Stimulated activated naive CD8-positive, alpha-beta T cell treated with anti-CD3 and anti-CD28 coated beads, Interleukin-15, Interleukin-2, amounts not matched to agents 100 ng/mL and 50 ng/mL, for 24 hours (primary cell): ENCODE measurements around the gene PEAK3.

ENCODE experiments used
- H3K27ac Mint-ChIP-seq: one replicate; pipeline ENCODE4 v1.8.0; 2021; ENCODE audit warnings: mild to moderate bottlenecking, mixed read lengths
- H3K27me3 Mint-ChIP-seq: one replicate; pipeline ENCODE4 v1.8.0; 2021; ENCODE audit warnings: mixed read lengths
- H3K36me3 Mint-ChIP-seq: one replicate; pipeline ENCODE4 v1.8.0; 2021; ENCODE audit warnings: low read depth, mixed read lengths
- H3K4me1 Mint-ChIP-seq: one replicate; pipeline ENCODE4 v1.8.0; 2021; ENCODE audit warnings: low read depth, mixed read lengths
- H3K4me3 Mint-ChIP-seq: one replicate; pipeline ENCODE4 v1.8.0; 2021; ENCODE audit warnings: mild to moderate bottlenecking, mixed read lengths
- H3K9me3 Mint-ChIP-seq: one replicate; pipeline ENCODE4 v1.8.0; 2021; ENCODE audit warnings: mixed read lengths

Gene PEAK3

DNA sequence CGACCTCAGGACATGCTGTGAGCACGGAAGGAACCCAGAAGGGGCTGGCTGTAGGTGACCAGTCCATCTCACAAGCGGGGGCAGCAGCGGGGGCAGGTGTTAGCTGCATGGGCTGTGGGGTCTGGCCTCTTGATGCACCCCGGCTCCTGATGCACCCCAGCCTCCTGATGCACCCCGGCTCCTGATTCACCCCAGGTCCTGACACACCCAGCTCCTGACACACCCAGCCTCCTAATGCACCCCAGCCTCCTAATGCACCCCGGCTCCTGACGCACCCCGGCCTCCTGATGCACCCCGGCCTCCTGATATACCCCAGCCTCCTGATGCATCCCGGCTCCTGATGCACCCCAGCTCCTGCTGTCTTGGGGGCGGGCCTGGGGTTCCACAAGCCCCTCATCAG, 39.0 kb upstream of the PEAK3 start:
- Mint-ChIP-seq H3K27me3 (no peaks in the 10 kb centered on the region), H3K36me3 (peaks cover 7% of the 10 kb centered on the region), H3K27ac (no peak overlapping the region), H3K9me3 (no peaks in the 10 kb centered on the region), H3K4me1 (peaks cover 20% of the 10 kb centered on the region), H3K4me3 (no peak overlapping the region)

DNA sequence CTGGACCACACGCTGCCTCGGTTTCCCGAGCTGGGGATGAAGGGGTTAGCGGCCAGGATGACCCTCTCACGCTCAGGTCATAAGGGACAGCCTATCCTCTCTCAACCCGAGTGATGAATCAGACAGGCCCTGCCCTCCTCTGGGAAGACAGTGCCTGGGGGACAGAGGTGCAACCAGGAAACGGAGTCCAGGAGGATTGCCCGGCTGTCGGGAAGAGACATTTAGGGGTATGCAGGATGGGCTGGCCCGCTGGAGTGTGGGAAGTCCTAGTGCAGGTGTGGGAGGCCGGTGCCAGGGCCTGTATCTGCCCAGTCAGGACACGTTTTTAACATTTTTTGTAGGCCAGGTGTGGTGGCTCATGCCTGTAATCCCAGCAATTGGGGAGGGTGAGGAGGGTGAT, 38.1 kb upstream of the PEAK3 start:
- Mint-ChIP-seq H3K4me1 (peaks cover 11% of the 10 kb centered on the region), H3K27ac (no peak overlapping the region), H3K27me3 (peaks cover 5% of the 10 kb centered on the region), H3K4me3 (no peak overlapping the region), H3K36me3 (peaks cover 12% of the 10 kb centered on the region), H3K9me3 (peaks cover 3% of the 10 kb centered on the region)

DNA sequence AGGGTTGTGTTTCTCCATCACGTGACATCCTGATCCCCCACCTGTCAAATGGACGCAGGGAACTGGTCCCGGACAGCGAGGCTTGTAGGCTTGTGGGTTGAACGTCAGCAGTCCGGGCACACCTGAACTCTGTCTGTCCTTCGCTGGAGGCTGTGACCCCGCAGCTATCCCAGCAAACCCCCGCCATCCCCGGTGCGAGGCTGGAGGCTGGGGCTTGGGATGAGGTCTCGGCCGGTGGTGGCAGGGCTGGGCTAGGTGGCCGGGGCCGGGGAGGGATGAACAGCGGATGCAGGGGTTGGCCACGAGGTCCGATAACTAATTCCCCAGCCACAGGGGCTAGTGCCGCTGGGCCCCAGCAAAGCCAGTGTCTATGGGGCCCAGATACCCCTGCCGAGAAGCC, 37.6 kb upstream of the PEAK3 start:
- Mint-ChIP-seq H3K9me3 (peaks cover 8% of the 10 kb centered on the region), H3K27ac (no peak overlapping the region), H3K27me3 (peaks cover 10% of the 10 kb centered on the region), H3K4me1 (peaks cover 8% of the 10 kb centered on the region), H3K36me3 (peaks cover 11% of the 10 kb centered on the region), H3K4me3 (no peak overlapping the region)

DNA sequence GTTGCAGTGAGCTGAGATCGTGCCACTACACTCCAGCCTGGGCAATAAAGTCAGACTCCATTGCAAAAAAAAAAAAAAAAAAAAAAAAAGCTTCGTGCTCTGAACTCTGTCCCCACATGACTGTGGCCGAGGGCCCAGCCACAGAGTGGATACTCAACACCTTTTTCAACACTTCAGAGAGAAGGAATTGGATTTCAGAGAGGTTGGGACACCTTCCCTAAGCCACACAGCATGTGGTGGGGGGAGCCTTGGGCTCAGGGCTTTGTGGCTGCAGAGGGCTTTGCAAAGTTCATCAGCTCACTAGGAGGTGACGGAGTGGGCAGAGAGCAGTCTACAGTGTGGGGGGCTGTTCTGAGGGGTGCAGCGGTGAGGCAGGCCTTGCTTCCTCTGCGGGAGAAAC, 36.9 kb upstream of the PEAK3 start:
- Mint-ChIP-seq H3K27ac (no peak overlapping the region), H3K4me3 (no peak overlapping the region), H3K27me3 (peaks cover 15% of the 10 kb centered on the region), H3K9me3 (peaks cover 10% of the 10 kb centered on the region), H3K4me1 (peaks cover 3% of the 10 kb centered on the region), H3K36me3 (peaks cover 10% of the 10 kb centered on the region)

DNA sequence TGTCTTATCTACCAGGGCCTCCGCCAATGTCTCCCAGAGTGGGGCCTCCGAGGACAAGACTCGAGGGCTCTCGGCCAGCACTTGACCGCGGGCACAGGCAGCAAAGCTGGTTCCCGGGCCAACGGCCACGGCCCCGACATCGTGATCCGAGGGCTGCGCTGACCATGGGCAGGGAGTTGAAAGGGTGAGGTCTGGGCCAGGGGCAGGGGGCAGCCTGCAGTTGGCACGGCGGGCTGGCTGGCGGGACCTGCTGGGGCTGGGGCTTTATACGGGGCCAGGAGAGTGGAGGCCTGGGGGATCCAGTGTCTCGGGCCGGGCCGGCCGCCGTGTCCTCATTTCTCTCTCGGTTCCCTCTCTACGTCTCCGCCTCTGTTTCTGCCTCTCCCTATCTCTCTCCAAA, 35.8 kb upstream of the PEAK3 start:
- H3K9me3 Mint-ChIP-seq = peaks cover 10% of the 10 kb centered on the region
- peaks cover 23% of the 10 kb centered on the region for H3K27me3 Mint-ChIP-seq
- H3K4me3 Mint-ChIP-seq = no peak overlapping the region
- peaks cover 10% of the 10 kb centered on the region for H3K36me3 Mint-ChIP-seq
- no peak overlapping the region for H3K27ac Mint-ChIP-seq
- peaks cover 3% of the 10 kb centered on the region for H3K4me1 Mint-ChIP-seq

DNA sequence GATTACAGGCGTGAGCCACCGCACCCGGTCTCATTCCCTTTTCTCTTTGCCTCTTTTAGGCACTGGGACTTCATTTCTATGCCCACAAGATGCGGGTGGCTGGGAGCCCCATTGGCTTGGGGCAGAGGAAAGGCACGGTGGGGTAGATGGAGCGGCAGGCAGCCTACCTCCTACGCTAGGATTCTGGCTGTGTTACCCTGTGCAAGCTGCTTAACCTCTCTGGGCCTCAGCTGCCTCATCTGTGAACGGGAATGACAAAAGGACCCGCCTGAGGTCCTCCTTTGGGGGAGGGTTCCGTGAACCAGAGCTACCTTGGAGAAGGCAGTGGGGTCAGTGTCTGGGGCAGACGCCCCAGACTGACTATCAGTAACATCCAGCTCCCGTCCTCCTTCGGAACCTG, 35.3 kb upstream of the PEAK3 start:
- no peak overlapping the region for H3K4me3 Mint-ChIP-seq
- no peak overlapping the region for H3K27ac Mint-ChIP-seq
- peaks cover 10% of the 10 kb centered on the region for H3K36me3 Mint-ChIP-seq
- peaks cover 10% of the 10 kb centered on the region for H3K9me3 Mint-ChIP-seq
- H3K4me1 Mint-ChIP-seq = peaks cover 3% of the 10 kb centered on the region
- H3K27me3 Mint-ChIP-seq = peaks cover 23% of the 10 kb centered on the region

DNA sequence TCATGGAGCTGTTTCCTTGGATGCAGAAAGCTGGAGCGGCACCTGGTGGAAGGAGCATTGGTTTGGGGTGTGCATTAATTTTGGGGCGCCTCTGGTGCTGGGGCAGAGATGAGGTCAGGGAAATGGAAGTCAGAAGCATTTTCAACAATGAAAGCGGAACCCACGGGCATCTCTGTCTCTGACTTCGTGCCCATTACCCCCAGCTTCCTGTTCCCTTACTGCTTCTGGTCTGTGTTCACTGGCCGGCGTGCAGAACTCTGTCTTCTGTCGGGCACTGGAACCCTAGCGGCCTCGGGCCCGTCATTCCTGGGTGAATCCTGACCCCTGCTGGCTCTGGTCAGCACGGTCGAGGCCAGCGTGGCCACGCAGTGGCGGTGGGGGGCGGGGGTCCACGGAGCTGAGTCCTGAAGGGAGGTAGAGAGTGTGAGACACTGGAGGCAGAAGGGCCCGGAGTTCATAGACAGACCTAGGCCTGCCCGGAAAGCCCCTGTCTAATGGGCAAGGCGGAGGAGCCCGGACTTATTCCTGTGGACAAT, 33.9 kb upstream of the PEAK3 start:
- H3K27me3 Mint-ChIP-seq = peaks cover 23% of the 10 kb centered on the region
- H3K4me1 Mint-ChIP-seq = peaks cover 3% of the 10 kb centered on the region
- no peak overlapping the region for H3K27ac Mint-ChIP-seq
- H3K9me3 Mint-ChIP-seq = peaks cover 10% of the 10 kb centered on the region
- no peak overlapping the region for H3K4me3 Mint-ChIP-seq
- peaks cover 10% of the 10 kb centered on the region for H3K36me3 Mint-ChIP-seq

DNA sequence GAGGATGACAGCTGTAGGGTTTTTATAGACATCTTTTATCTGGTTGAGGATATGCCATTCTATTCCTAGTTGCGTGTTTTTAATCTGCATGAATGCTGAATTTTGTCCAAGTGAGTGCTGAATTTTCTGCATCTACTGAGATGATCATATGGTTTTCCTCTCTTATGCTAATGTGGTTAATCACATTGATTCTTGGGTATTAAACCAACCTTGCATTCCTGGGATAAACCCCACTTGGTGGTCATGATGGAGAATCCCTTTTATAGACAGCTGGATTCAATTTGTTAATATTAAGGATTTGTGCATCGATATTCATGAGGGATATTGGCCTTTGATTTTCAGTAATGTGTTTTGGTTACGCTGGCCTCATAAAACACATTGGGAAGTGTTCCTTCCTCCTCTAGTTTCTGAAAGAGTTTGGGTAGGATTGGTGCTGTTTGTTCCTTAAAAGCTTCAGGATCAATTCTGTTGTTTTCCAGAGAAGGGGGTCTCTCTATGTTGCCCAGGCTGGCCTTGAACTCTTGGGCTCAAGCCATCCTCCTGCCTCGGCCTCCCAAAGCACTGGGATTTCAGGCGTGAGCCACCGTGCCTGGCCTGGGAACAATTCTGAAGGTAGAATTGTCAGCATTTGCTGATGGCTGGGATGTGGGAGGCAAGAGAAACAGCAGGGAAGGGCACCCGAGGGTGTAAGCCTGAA, 33.3 kb upstream of the PEAK3 start:
- Mint-ChIP-seq H3K4me3 (no peak overlapping the region), H3K27ac (no peak overlapping the region), H3K4me1 (peaks cover 3% of the 10 kb centered on the region), H3K36me3 (peaks cover 10% of the 10 kb centered on the region), H3K27me3 (peaks cover 23% of the 10 kb centered on the region), H3K9me3 (peaks cover 10% of the 10 kb centered on the region)

DNA sequence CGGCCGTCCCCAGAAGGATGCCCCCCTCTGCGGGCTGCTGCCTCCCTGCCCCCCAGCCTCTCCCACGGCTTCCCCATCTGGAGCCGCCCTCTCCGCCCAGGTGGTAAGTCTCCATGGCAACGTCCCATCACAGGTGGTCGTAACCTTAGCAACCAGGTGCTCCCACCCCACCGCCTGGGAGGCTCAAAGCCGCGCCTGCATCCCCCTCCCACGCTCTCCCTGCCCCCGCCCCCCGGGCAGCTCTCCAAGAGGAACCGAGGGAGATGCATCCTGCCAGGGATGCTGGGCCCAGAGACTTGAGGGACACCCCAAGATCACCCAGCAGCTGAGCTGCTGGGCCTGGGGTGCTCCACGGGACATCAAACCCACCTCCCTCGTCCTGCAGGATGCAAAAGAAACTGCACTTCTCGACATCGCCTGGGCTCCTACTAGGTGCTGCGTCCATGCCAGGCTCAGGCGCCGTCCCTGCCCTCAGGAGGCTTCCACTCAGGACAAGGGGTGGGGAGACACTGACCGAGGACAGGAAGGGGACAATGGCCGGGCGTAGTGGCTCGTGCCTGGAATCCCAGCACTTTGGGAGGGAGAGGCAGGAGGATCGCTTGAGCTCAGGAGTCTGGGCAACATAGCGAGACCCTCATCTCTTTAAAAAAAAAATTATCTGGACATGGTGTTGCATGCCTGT, 31.0 kb upstream of the PEAK3 start:
- Mint-ChIP-seq H3K4me1 (peaks cover 3% of the 10 kb centered on the region), H3K27ac (no peak overlapping the region), H3K27me3 (peaks cover 35% of the 10 kb centered on the region), H3K36me3 (peaks cover 10% of the 10 kb centered on the region), H3K4me3 (no peak overlapping the region), H3K9me3 (peaks cover 10% of the 10 kb centered on the region)

DNA sequence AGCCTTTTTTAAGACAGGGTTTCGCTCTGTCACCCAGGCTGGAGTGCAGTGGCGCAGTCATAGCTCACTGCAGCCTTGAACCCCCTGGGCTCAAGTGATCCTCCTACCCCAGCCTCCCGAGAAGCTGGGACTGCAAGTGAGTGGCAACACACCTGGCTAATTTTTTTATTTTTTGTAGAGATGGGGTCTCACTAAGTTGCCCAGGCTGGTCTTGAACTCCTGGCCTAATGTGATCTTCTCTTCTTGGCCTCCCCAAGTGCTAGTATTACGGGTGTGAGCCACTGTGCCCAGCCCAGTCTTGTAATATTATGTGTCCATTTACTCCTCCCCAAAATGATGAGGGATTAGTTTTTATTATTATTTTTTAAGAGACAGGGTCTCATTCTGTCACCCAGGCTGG, 29.1 kb upstream of the PEAK3 start:
- H3K36me3 Mint-ChIP-seq = peaks cover 10% of the 10 kb centered on the region
- H3K4me1 Mint-ChIP-seq = peaks cover 3% of the 10 kb centered on the region
- peaks cover 44% of the 10 kb centered on the region for H3K27me3 Mint-ChIP-seq
- H3K9me3 Mint-ChIP-seq = peaks cover 10% of the 10 kb centered on the region
- H3K4me3 Mint-ChIP-seq = no peak overlapping the region
- H3K27ac Mint-ChIP-seq = no peak overlapping the region

DNA sequence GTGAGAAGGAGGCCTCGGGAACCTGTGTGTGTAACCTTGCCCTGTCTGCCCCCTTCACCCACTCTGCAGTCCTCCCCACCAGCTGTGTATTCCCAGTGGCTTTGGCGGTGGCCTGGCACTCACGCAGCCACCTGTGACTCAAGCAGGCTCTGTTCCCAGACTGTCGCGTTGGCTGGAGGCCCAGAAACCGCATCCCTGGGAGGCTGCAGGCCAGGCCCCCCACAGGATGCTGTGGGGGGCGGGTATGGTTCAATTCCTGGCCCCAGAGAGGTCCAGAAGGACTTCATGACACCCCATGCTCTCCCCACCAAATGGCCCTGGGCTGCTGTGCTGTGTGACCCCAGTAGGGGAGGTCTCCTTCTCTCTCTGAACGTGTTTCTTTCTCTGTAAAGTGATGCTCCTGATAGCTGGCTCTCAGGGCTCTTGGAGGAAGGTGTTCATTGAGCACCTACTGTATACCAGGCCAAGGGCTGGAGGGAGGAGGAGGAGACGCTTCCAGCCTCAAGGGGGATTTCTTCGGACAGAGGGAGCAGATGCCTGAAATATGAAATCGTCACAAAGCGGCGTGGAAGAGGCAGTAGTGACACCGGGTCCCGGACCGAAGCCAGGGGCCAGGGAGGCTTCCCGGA, 27.9 kb upstream of the PEAK3 start:
- Mint-ChIP-seq H3K27me3 (peaks cover 37% of the 10 kb centered on the region), H3K4me1 (peaks cover 3% of the 10 kb centered on the region), H3K27ac (no peak overlapping the region), H3K4me3 (no peak overlapping the region), H3K9me3 (peaks cover 5% of the 10 kb centered on the region), H3K36me3 (peaks cover under 1% of the 10 kb centered on the region)

DNA sequence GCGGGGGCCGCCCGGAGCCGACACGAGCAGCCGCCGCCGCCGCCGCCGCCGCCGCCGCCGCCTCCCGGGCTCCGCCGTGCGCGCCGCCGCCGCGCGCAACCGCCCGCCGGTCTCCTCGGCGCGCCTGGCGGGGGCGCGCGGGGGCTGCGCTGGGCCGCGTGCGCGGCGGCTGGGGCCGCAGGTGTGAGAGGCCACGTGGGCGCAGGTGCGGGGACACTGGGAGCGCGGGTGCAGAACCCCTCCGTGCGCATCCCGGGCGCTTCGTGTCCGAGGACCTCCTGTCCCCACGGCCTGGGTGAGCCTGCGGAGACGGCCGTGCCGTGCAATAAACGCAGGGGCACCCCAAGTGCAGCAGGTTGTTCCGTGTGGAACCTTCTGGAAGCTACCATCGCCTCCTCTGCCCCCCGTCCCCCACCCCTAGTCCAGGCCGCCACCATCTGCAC, 26.2 kb upstream of the PEAK3 start, which contains the start of gene LINGO3:
LINGO3 (minus strand) TSS at position 41 of the 443 bp plus-strand sequence. CDS start 16,378 bp downstream, outside the sequence.
- Mint-ChIP-seq H3K9me3 (no peaks in the 10 kb centered on the region), H3K36me3 (no peaks in the 10 kb centered on the region), H3K4me1 (peaks cover 3% of the 10 kb centered on the region), H3K27ac (no peak within 1 kb of the TSS), H3K27me3 (peaks cover 36% of the 10 kb centered on the region), H3K4me3 (peak within 1 kb of the TSS; percentile 64)

DNA sequence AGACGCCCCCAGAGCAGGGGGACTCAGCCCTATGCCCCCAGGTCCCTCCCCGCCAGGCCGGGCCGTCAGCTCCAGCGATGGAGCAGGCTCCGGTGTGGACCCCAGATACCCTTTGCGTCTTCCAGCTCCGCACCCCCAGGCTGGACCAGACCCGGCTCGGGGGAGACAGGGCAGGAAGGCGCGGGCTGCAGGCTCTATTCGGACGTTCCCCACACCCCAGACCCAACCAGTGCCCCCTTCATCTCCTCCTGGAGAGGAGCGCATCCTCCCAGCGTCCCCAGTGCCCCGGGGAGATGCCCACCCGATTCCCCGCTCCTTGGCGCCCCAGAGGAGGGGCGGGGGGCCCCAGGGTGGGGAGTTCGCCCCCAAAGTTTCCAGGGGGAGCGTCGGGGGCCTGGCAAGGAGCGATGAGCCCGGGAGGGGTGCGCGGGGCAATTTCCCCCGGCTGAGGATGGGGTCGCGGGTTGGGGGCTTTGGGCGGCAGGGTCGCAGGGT, 25.6 kb upstream of the PEAK3 start:
- no peak overlapping the region for H3K4me3 Mint-ChIP-seq

DNA sequence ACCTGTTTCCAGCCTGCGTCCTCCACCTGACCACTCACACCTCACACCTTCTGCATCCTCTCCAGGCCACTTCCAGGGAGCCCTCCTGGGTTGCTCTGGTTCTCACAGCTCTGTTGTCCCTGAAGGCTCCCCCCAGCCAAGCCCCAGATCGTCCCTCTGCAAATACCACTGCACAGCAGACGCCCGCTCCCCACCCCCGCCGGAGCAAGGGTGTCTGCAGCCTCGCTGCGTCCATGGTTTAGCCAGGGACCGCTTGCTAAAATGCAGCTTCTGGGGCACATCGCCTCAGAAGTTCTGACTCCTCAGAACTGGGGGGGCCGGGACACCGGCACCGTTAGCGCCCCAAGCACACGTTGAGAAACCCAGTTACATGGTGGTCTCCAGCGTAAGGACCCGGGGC, 25.0 kb upstream of the PEAK3 start:
- Mint-ChIP-seq H3K27me3 (peaks cover 39% of the 10 kb centered on the region), H3K4me3 (peak overlapping the region; percentile 25), H3K27ac (no peak overlapping the region), H3K4me1 (peaks cover 9% of the 10 kb centered on the region), H3K36me3 (no peaks in the 10 kb centered on the region), H3K9me3 (no peaks in the 10 kb centered on the region)

More for the DNA sequence above, 25.6 kb upstream of the PEAK3 start:
- Mint-ChIP-seq H3K36me3 (no peaks in the 10 kb centered on the region), H3K9me3 (no peaks in the 10 kb centered on the region), H3K27me3 (peaks cover 39% of the 10 kb centered on the region), H3K4me1 (peaks cover 9% of the 10 kb centered on the region), H3K27ac (no peak overlapping the region)

DNA sequence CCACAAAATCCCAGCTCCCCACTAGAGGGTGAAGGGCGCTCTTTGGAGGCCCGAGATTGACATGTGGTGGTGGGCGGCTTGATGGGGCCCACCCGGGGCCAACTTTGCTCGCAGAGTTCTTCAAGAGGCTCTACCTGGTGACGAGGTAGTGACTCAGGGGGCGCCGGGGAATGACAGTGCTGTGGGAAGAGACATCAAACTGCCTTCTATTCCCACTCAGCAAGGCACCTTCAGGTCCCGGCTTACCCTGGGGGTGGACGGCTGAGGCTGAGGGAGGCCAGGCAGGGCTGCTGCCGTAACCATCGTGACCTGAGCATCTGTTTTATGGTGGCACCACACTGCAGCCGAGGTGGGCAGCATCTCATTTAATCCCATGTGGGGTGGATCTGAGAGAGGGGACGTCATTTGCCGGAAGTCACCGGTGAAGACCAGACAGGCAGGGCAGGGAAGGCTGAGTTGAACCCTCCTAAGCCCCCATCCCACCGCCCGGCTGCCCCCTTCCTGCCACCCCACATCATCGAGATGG, 24.4 kb upstream of the PEAK3 start:
- Mint-ChIP-seq H3K27ac (no peak overlapping the region), H3K9me3 (no peaks in the 10 kb centered on the region), H3K27me3 (peaks cover 39% of the 10 kb centered on the region), H3K36me3 (no peaks in the 10 kb centered on the region), H3K4me3 (no peak overlapping the region), H3K4me1 (peaks cover 10% of the 10 kb centered on the region)
